Ovary (tissue), 9 donors: ENCODE data around the gene GDF7. TPM values are rescaled to one million over a fixed set of nuclear protein-coding genes. Genes with fewer than 3 reads are reported as not detected.

Source experiments
- DNase-seq, 5 donors: peaks; one replicate each; pipeline ENCODE4 v3.0.0-alpha.2; 2019 to 2020
- H3K27ac ChIP-seq, 2 donors: fragments of 200-600 bp; one replicate each; pipeline versions ENCODE4 v1.5.1 to v1.8.0; 2019 to 2022
- H3K27me3 ChIP-seq: fragments of 200-600 bp; one replicate; pipeline ENCODE4 v1.8.0; 2022
- H3K36me3 ChIP-seq: fragments of 200-600 bp; sonication (generic); one replicate; pipeline ENCODE4 v1.5.1; 2019
- H3K4me1 ChIP-seq: one replicate; pipeline ENCODE4 v1.8.1; 2013; ENCODE audit warnings: mild to moderate bottlenecking, moderate library complexity; ENCODE audit not compliant: insufficient read depth
- H3K4me3 ChIP-seq: fragments of 200-600 bp; sonication (generic); one replicate; pipeline ENCODE4 v1.5.1; 2017
- H3K9me3 ChIP-seq, 2 donors: fragments of 200-600 bp in 1 of 2; sonication (generic) in 1 of 2; one replicate each; pipeline versions ENCODE4 v1.5.1 to v1.8.1; 2013 to 2019; ENCODE audit warnings: mild to moderate bottlenecking in 1 of 2, moderate library complexity in 1 of 2
- CTCF ChIP-seq, 3 donors: fragments of 450-650 bp in 2 of 3; fragments of 200-600 bp in 1 of 3; IDR thresholded peaks; one replicate each; pipeline versions ENCODE4 v1.5.1 to v1.8.0; 2016 to 2022; ENCODE audit warnings: antibody characterized with exemption in 3 of 3, mild to moderate bottlenecking in 1 of 3
- EP300 ChIP-seq: sonication (generic); formaldehyde crosslinking; IDR thresholded peaks from one replicate; pipeline ENCODE4 v1.6.1; 2017; ENCODE audit warnings: antibody characterized with exemption
- POLR2A ChIP-seq: fragments of 450-650 bp; IDR thresholded peaks from one replicate; pipeline ENCODE4 v1.6.1; 2017; ENCODE audit warnings: antibody characterized with exemption, mild to moderate bottlenecking, moderate library complexity
- WGBS, 3 donors: extraction: QIAGEN DNeasy Blood & Tissue Kit in 1 of 3; methylation state at CpG; one replicate each; pipeline versions ENCODE4 v1.1.5 to v1.1.7; 2013 to 2017; 5-methylcytosine and 5-hydroxymethylcytosine counted together
- intact Hi-C, 4 donors: fragments of 100-400 bp; cut with DNase I; formaldehyde crosslinking; loops; one replicate each; pipeline versions ENCODE4 v1.11.0 to v1.15.1; 2022 to 2023
- polyA plus RNA-seq, 2 donors: library from polyadenylated mRNA; stranded (reverse); fragments of 200-250 nt in 1 of 2; fragments of 350-450 nt in 1 of 2; fragmentation: Illumina TruSeq in 1 of 2; extraction: RNeasy Lipid Tissue Mini Kit (QIAGEN cat#74804) in 1 of 2; gene quantifications; one replicate each; pipeline ENCODE4 v1.2.3, GENCODE V29; 2013 to 2014
- total RNA-seq, 7 donors: library from RNA; depleted of rRNA in 2 of 7; stranded (reverse); fragments of >200 nt in 2 of 7; fragmentation: NEBNext Ultra II Directional in 3 of 7; extraction: Animal tissue kit (Norgen Biotek cat#: 25700) in 3 of 7; gene quantifications; one replicate each; pipeline versions ENCODE4 v1.1.0 to v1.2.4, GENCODE V29; 2016 to 2023
- donor health status: DM: no; HTN: no; CAD: no; lungs with moderate emphysema.
- donor health status: DM: no; HTN: no; CAD: no.
- donor health status: Bipolar disorder and iron deficiency.
- donor health status: DM: yes; HTN: yes; CAD: no.
- donor health status: DM: no; HTN: no; CAD: no.
- donor health status: DM: yes; HTN: yes; CAD: no.

The GDF7 gene
- total and polyA plus RNA-seq, 9 donors: 0.11 to 1.7 (median 0.48) TPM

GRCh38 chr2:20622296-20622686 lies 44.7 kb upstream of the GDF7 start:
- H3K27ac ChIP-seq: no peak overlapping the region
- DNase-seq: peak in 1 of 5 donors; percentile 22
- H3K9me3 ChIP-seq: no peaks in the 10 kb centered on the region
- TF ChIP-seq EP300 (no peak), POLR2A (no peak), CTCF (IDR thresholded peaks at IDR 0.05) (no peak)
- no peaks in the 10 kb centered on the region for H3K36me3 ChIP-seq
- no peak overlapping the region for H3K4me3 ChIP-seq
- intact Hi-C loops: no loop called here
- H3K27me3 ChIP-seq: no peaks in the 10 kb centered on the region
- H3K4me1 ChIP-seq: peaks cover 14% of the 10 kb centered on the region
- 92 to 93% (median 93%) methylated on average over 11 of the region's 11 CpGs for WGBS, 3 donors

- TF ChIP-seq EP300 (no peak), POLR2A (no peak), CTCF (IDR thresholded peaks at IDR 0.05) (no peak)
- no peaks in the 10 kb centered on the region for H3K27me3 ChIP-seq
- intact Hi-C loops: no loop called here
- peak in 1 of 5 donors; percentile 37 for DNase-seq
- WGBS, 3 donors: 82 to 86% (median 85%) methylated on average over 10 of the region's 10 CpGs
- H3K9me3 ChIP-seq: no peaks in the 10 kb centered on the region
- H3K27ac ChIP-seq: no peak overlapping the region
- no peaks in the 10 kb centered on the region for H3K36me3 ChIP-seq
- no peak overlapping the region for H3K4me3 ChIP-seq
- H3K4me1 ChIP-seq: peaks cover 11% of the 10 kb centered on the region
Observed at GRCh38 chr2:20622731-20623130, 44.2 kb upstream of the GDF7 start.

GRCh38 chr2:20623241-20623640 lies 43.7 kb upstream of the GDF7 start:
- no peak for TF ChIP-seq POLR2A
- TF ChIP-seq CTCF (IDR thresholded peaks at IDR 0.05): no peak
- no peak for TF ChIP-seq EP300
- H3K4me1 ChIP-seq: peaks cover 9% of the 10 kb centered on the region
- 84 to 91% (median 89%) methylated on average over 10 of the region's 10 CpGs for WGBS, 3 donors

GRCh38 chr2:20623741-20624155 lies 43.2 kb upstream of the GDF7 start:
- no peak overlapping the region for H3K4me3 ChIP-seq
- TF ChIP-seq CTCF (IDR thresholded peaks at IDR 0.05) (no peak), POLR2A (no peak), EP300 (no peak)
- no peak overlapping the region for H3K27ac ChIP-seq
- H3K36me3 ChIP-seq: no peaks in the 10 kb centered on the region
- H3K9me3 ChIP-seq: no peaks in the 10 kb centered on the region
- WGBS, 3 donors: 78 to 90% (median 80%) methylated on average over 7 of the region's 7 CpGs
- H3K4me1 ChIP-seq: peaks cover 4% of the 10 kb centered on the region
- DNase-seq: peak in 2 of 5 donors; percentile 33 to 39
- H3K27me3 ChIP-seq: no peaks in the 10 kb centered on the region
- intact Hi-C loops: no loop called here

More at GRCh38 chr2:20623241-20623640, 43.7 kb upstream of the GDF7 start:
- Histone ChIP-seq H3K9me3 (no peaks in the 10 kb centered on the region), H3K36me3 (no peaks in the 10 kb centered on the region), H3K4me3 (no peak overlapping the region), H3K27me3 (no peaks in the 10 kb centered on the region), H3K27ac (no peak overlapping the region)
- intact Hi-C loops: no loop called here
- DNase-seq: peak in 2 of 5 donors; percentile 15 to 30
